DOHH2 (cell line): ENCODE results near the gene GALR1.

Source experiments
- EZH2phosphoT487 ChIP-seq: fragments of 200-600 bp; sonication (generic); IDR thresholded peaks from 2 replicates; pipeline ENCODE4 v1.6.1; 2017; ENCODE audit warnings: borderline replicate concordance, mild to moderate bottlenecking, antibody characterized with exemption, low read length, moderate library complexity, mixed read lengths
- TF ChIP-seq, protein P1 (sequence below): fragments of 200-600 bp; sonication (generic); IDR thresholded peaks from one replicate; pipeline ENCODE4 v1.5.1; 2014; ENCODE audit warnings: antibody characterized with exemption, mild to moderate bottlenecking, low read depth, low read length; ENCODE audit not compliant: poor library complexity, severe bottlenecking

- TF ChIP-seq, protein P1, sequence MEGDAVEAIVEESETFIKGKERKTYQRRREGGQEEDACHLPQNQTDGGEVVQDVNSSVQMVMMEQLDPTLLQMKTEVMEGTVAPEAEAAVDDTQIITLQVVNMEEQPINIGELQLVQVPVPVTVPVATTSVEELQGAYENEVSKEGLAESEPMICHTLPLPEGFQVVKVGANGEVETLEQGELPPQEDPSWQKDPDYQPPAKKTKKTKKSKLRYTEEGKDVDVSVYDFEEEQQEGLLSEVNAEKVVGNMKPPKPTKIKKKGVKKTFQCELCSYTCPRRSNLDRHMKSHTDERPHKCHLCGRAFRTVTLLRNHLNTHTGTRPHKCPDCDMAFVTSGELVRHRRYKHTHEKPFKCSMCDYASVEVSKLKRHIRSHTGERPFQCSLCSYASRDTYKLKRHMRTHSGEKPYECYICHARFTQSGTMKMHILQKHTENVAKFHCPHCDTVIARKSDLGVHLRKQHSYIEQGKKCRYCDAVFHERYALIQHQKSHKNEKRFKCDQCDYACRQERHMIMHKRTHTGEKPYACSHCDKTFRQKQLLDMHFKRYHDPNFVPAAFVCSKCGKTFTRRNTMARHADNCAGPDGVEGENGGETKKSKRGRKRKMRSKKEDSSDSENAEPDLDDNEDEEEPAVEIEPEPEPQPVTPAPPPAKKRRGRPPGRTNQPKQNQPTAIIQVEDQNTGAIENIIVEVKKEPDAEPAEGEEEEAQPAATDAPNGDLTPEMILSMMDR = no peak
- no peak for TF ChIP-seq EZH2phosphoT487
These were observed 56.0 kb downstream of the GALR1 start for GRCh38 chr18:77305676-77306075.
